GM12874 (cell line): ENCODE results near the gene SMPD2.

Experiments used
- TF ChIP-seq, protein P1 (sequence below): IDR thresholded peaks from 2 replicates; pipeline ENCODE4 v1.5.1; 2011; ENCODE audit warnings: low read depth, mild to moderate bottlenecking, control low read depth, low read length, moderate library complexity; ENCODE audit not compliant: insufficient read depth

Gene SMPD2

GRCh38 chr6:109456111-109456583, 15.6 kb downstream of the SMPD2 start:
- TF ChIP-seq, protein P1, sequence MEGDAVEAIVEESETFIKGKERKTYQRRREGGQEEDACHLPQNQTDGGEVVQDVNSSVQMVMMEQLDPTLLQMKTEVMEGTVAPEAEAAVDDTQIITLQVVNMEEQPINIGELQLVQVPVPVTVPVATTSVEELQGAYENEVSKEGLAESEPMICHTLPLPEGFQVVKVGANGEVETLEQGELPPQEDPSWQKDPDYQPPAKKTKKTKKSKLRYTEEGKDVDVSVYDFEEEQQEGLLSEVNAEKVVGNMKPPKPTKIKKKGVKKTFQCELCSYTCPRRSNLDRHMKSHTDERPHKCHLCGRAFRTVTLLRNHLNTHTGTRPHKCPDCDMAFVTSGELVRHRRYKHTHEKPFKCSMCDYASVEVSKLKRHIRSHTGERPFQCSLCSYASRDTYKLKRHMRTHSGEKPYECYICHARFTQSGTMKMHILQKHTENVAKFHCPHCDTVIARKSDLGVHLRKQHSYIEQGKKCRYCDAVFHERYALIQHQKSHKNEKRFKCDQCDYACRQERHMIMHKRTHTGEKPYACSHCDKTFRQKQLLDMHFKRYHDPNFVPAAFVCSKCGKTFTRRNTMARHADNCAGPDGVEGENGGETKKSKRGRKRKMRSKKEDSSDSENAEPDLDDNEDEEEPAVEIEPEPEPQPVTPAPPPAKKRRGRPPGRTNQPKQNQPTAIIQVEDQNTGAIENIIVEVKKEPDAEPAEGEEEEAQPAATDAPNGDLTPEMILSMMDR: no peak; the same call in 1 of the 2 replicates

GRCh38 chr6:109456710-109457561, 16.4 kb downstream of the SMPD2 start:
- TF ChIP-seq, protein P1: no peak

GRCh38 chr6:109457562-109457996, 17.1 kb downstream of the SMPD2 start:
- TF ChIP-seq, protein P1: no peak

GRCh38 chr6:109458774-109459531, 18.4 kb downstream of the SMPD2 start:
- TF ChIP-seq, protein P1: no peak

DNA sequence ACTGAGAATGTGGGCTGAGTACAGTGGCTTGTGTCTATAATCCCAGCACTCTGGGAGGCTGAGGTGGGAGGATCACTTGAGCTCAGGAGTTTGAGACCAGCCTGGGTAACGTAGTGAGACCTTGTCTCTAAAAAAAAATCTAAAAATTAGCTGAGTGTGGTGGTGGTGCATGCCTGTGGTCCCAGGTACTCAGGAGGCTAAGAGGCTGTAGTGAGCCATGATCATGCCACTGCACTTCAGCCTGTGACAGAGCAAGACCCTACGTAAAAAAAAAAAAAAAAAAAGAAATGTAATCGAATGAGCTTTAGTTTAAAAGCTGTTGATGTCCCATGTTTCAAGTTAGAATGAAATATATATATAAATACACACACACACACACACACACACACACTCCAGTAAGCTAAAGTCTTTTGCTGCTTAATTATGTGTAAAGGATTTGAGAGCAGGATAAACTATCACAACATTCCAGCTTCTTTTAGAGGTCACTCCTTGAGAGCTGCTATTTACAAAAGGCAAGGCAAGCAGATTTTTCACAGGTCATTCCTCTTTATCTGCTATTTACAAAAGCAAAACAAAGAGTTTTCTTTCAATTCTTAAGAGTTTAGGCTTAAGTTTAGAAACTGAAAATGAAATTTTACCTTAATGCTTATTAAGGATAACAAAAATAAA, 19.8 kb downstream of the SMPD2 start:
- TF ChIP-seq, protein P1: no peak

- TF ChIP-seq, protein P1: no peak
Observed at GRCh38 chr6:109461733-109462526, 21.4 kb downstream of the SMPD2 start.

DNA sequence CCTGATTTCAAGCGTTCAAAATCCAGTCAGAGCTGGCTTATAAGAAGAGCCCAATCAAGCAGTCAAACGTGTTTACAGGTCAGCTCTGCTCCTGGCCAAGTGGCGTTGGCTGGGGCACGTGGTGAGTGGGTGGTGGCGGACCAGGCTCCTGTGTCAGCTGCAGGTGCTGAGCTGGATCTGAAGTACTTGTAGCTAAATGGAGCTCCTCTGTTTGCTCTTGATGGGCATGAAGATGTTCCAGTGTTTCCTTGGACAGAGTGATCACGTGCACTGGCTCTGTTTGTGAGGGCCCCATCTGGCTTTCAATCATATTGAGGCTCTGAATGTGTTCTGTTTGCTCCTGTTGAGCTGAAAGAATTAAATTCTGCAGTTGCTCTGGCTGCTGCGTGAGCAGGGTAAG, 25.2 kb downstream of the SMPD2 start:
- TF ChIP-seq, protein P1: no peak
